MV-4-11 (cell line): ENCODE data around the gene RFPL1.

Source experiments
- DNase-seq: peaks from one replicate; lab custom pipeline; 2025; lab: John Stamatoyannopoulos, UW

RFPL1 gene

DNA sequence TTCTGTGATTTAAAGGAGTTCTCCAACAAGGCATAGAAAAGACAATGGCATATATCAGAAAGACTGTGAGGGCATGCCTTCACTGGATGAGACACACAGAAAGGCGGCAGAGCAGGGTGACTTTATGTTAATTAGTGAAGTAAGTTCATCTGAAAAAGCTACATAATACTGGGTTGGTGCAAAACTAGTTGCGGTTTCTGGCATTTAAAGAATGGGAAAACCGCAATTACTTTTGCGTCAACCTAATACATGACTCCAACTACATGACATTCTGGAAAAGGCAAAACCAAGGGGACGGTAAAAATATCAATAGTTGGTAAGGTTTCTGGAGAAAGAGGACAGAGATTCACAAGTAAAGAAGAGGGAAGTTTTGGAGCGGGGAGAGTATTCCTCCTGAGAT, 5.1 kb downstream of the RFPL1 start:
- no peak for DNase-seq

GRCh38 chr22:29443861-29444792, 5.7 kb downstream of the RFPL1 start:
- no peak for DNase-seq

DNA sequence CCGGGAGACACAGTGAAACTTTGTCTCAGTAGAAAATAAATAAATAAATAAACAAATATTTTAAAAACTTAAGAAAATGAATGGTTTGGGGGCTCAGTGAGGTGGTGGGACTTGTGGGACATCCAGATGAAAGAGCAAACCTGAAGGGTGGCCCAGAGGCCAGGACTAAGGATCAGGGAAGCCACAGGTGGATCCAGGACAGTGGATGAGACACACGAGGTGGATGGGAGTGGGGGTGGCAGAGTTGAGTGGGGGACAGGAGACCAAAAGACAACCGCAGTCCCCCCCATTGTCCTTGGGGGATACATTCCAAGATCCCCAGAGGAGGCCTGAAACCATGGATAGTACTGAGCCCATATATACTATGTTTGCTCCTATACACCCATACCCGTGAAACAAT, 7.1 kb downstream of the RFPL1 start:
- DNase-seq: no peak

DNA sequence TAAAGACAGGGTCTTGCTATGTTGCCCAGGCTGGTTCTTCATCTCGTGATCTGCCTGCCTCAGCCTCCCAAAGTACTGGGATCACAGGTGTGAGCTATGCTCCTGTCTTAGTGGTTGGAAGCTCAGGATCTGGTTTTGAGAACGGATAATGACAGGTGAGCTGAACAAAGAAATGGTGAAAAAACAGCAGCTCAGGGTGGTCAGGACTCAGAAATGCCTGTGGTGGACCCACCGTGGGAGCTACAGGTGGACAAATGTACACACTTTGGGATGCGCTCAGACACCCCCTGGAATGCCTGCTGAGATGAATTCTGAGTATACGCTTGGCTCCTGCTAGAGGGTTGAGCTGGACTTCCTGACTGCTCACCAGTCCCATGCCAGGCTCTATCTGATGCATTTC, 9.5 kb downstream of the RFPL1 start:
- DNase-seq: no peak

GRCh38 chr22:29449296-29449875, 11.0 kb downstream of the RFPL1 start:
- DNase-seq: no peak

- no peak for DNase-seq
Observed at GRCh38 chr22:29450222-29450621, 11.8 kb downstream of the RFPL1 start.

DNA sequence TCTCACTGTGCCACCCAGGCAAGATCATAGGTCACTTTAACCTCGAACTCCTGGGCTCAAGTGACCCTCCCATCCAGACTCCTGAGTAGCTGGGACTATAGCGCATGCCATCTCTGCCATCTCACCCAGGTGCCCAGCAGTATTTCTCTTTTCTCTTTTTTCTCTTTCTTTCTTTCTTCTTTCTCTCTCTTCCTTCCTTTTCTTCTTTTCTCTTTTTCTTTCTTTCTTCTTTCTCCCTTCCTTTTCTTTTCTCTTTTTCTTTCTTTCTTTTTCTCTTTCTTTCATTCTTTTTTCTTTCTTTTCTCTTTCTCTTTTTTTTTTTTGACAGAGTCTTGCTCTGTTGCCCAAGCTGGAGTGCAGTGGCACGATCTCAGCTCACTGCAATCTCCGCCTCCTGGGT, 13.5 kb downstream of the RFPL1 start:
- no peak for DNase-seq

- no peak for DNase-seq
Observed at GRCh38 chr22:29454276-29454675, 15.9 kb downstream of the RFPL1 start.

- no peak for DNase-seq
Observed at GRCh38 chr22:29456211-29456671, 17.9 kb downstream of the RFPL1 start.

GRCh38 chr22:29457730-29458129, 19.3 kb downstream of the RFPL1 start:
- no peak for DNase-seq

DNA sequence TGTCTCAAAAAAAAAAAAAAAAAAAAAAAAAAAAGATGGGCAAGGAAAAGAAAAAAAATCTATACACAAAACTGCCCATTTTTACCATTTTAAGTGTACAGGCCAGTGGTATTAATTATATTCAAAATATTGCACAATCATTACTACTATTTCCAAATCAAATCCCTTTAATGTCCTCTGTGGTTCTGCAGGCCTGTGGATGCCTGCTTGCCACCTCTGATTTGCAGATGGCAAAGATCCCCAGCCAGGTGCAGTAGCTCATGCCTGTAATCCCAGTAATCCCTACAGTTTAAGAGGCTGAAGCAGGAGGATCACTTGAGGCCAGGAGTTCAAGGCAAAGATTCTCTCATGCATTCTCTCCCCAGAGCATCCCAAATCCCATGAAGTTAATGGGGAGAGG, 20.2 kb downstream of the RFPL1 start:
- DNase-seq: no peak

DNA sequence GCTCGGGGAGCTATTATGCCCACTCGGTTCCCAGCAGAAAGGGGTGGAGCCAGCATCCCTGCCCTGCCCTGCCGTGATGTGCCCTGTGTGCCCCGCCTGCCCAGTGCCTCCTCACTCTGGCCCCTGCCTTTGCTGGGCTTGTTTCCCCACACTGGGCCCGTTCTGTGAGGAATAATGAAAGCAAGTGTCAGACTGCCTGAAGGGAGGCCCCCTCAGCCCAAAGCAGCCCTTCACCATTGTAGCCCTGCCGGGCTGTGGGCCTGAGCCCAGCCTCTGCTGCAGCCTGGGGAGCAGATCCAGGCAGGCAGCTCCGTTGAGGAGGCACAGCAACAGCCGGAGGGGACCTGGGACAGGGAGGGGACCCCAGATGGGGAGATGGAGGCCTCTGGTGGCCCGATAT, 21.4 kb downstream of the RFPL1 start:
- DNase-seq: no peak

GRCh38 chr22:29461263-29461662, 22.9 kb downstream of the RFPL1 start:
- DNase-seq: no peak

DNA sequence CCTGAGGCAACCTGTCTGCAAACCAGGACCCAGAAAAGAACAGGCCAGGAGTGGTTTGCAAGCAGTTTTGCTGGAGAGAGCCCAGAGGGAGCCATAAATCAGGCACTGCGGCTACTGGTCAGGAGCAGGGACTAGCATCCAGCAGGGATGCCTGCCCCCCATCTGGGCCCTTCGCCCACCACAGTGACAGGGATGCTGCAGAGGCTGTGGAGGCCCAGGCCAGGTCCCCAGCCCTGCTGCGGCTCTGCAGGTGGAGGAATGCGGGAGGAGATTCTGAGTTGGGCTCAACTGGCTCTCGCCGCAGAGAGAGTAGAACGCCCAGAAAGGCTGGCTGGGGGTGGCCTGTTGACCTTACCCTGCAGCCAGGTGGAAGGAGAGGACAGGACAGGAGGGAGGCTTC, 25.2 kb downstream of the RFPL1 start:
- DNase-seq: no peak

- no peak for DNase-seq
Observed at GRCh38 chr22:29464581-29464980, 26.2 kb downstream of the RFPL1 start.

DNA sequence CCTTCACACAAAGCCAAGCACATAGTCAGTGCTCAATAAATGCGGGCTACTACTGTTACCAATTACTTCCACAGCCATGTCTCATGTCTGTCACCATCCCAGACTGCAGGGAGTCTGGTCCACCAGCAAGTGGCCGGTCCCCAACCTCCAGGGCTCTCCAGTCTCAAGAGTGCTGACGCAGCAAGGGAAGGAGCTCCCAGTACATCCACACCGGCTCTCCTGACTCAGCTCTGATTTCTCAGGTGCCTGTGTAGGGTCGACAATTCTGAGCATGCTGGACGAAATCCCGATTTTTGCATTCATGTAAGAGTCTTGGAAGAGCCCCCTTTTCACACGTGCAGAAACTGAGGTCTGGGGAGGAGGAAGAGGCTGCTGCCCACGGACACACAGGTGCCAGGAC, 31.4 kb downstream of the RFPL1 start:
- no peak for DNase-seq

GRCh38 chr22:29470159-29470855, 31.9 kb downstream of the RFPL1 start:
- no peak for DNase-seq

GRCh38 chr22:29473001-29473400, 34.6 kb downstream of the RFPL1 start:
- no peak for DNase-seq

GRCh38 chr22:29475550-29475949, 37.2 kb downstream of the RFPL1 start:
- DNase-seq: no peak

GRCh38 chr22:29476116-29476515, 37.7 kb downstream of the RFPL1 start:
- DNase-seq: no peak

GRCh38 chr22:29477723-29478318, 39.4 kb downstream of the RFPL1 start:
- DNase-seq: no peak
